ENCODE data around the gene HTT. TPM values are rescaled to one million over a fixed set of nuclear protein-coding genes. Genes with fewer than 3 reads are reported as not detected.

Gene HTT
- total and polyA plus RNA-seq, 2 of the 8 experiments (the other 6 are each of a cell fraction or from before 2014, with no cell fraction given): 24.0 to 71.0 TPM

DNA sequence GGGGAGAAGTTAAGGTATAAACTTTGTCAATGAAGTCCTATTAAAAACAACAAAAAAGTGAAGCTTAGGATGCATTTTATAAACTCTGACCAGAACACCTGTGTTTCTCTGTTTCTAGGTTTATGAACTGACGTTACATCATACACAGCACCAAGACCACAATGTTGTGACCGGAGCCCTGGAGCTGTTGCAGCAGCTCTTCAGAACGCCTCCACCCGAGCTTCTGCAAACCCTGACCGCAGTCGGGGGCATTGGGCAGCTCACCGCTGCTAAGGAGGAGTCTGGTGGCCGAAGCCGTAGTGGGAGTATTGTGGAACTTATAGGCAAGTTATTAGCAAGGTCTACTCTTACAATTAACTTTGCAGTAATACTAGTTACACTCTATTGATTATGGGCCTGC, 46.6 kb downstream of the HTT start:
- no peak overlapping the region for H2AFZ ChIP-seq (ENCODE audit: low read length)
- 90% methylated on average over 9 of the region's 9 CpGs; no CpG with 5 or more reads in 1 of the 2 experiments for WGBS, 2 experiments (ENCODE audit: extremely low coverage in 1 of 2, insufficient coverage in 1 of 2, insufficient read length in 1 of 2, insufficient replicate concordance in 2 of 2, low coverage in 1 of 2, low lambda C conversion rate in 2 of 2, missing lambda C conversion rate in 1 of 2)
- H3K27ac ChIP-seq (ENCODE audit: low read depth, low read length): no peak overlapping the region

More for the DNA sequence above, 46.6 kb downstream of the HTT start:
- Histone ChIP-seq H3K36me3 (ENCODE audit: control insufficient read depth in 2 of 4, insufficient read depth in 4 of 4, low read length in 3 of 4) (peaks cover 10 to 54% (median 24%) of the 10 kb centered on the region in 4 experiments; a peak in 7 of 8 replicates), H3K4me1 (replicated peaks in 1 of 4; ENCODE audit: control insufficient read depth in 3 of 4, insufficient read depth in 4 of 4, low read length in 3 of 4) (no peaks in the 10 kb centered on the region), H3K4me2 (ENCODE audit: insufficient read depth in 1 of 2, low read depth in 2 of 2, low read length in 2 of 2) (no peak overlapping the region), H3K27me3 (replicated peaks in 1 of 4; ENCODE audit: control insufficient read depth in 3 of 4, extremely low read depth in 1 of 4, insufficient read depth in 3 of 4, low read length in 3 of 4) (no peaks in the 10 kb centered on the region), H2BK15ac (ENCODE audit: low read length) (no peak overlapping the region), H3K18ac (ENCODE audit: extremely low read depth, low read length) (no peak overlapping the region), H2BK12ac (ENCODE audit: low read depth, low read length) (no peak overlapping the region), H2BK120ac (replicated peaks; ENCODE audit: low read depth, low read length) (no peak overlapping the region), H4K20me1 (replicated peaks in 1 of 2; ENCODE audit: control insufficient read depth in 1 of 2, insufficient read depth in 2 of 2, low read length in 2 of 2) (peaks cover 0 to 11% of the 10 kb centered on the region in 2 experiments), H3K79me2 (ENCODE audit: control insufficient read depth in 1 of 2, insufficient read depth in 2 of 2, low read length in 2 of 2) (no peaks in the 10 kb centered on the region), H4K5ac (ENCODE audit: insufficient read length, low read depth, low read length) (no peak overlapping the region), H3K14ac (ENCODE audit: insufficient read length) (no peak overlapping the region), H3K23me2 (ENCODE audit: low read depth, low read length) (no peaks in the 10 kb centered on the region), H3K23ac (ENCODE audit: insufficient read length) (no peak overlapping the region), H4K91ac (replicated peaks; ENCODE audit: insufficient read length, low read length) (no peak overlapping the region), H3K79me1 (ENCODE audit: low read depth, low read length) (no peaks in the 10 kb centered on the region), H3K9ac (replicated peaks in 1 of 4; ENCODE audit: extremely low read depth in 1 of 4, low read depth in 3 of 4, low read length in 3 of 4) (no peak overlapping the region), H4K8ac (ENCODE audit: extremely low read depth, insufficient read depth, low read length) (no peak overlapping the region), H2BK5ac (ENCODE audit: low read depth, low read length) (no peak overlapping the region), H2AK5ac (ENCODE audit: low read depth, low read length) (no peak overlapping the region), H3K9me3 (ENCODE audit: insufficient read depth in 2 of 2, low read depth in 1 of 2, low read length in 1 of 2) (no peaks in the 10 kb centered on the region), H3K4ac (replicated peaks; ENCODE audit: insufficient read length, low read depth, low read length) (no peak overlapping the region), H3K4me3 (ENCODE audit: extremely low read depth in 1 of 4, insufficient read depth in 2 of 4, low read depth in 3 of 4, low read length in 4 of 4) (no peak overlapping the region), H2BK20ac (ENCODE audit: low read length) (no peak overlapping the region), H3K56ac (replicated peaks; ENCODE audit: insufficient read length, low read depth, low read length) (no peak overlapping the region)
- DNase-seq (ENCODE audit: low read depth in 1 of 2, low spot score in 2 of 2): no peak
- no peak for TF ChIP-seq MAFK (IDR thresholded peaks at IDR 0.05; ENCODE audit: low read depth, low read length)
- no peak for TF ChIP-seq TEAD4 (IDR thresholded peaks at IDR 0.05; ENCODE audit: low read depth, low read length)
- no peak for TF ChIP-seq SRF (IDR thresholded peaks at IDR 0.05; ENCODE audit: low read depth, low read length)
- no peak for TF ChIP-seq RAD21 (IDR thresholded peaks at IDR 0.05 in 1 of 2, conservative IDR thresholded peaks at IDR 0.05 in 1 of 2; ENCODE audit: low read depth in 2 of 2, low read length in 2 of 2)
- TF ChIP-seq EZH2 (IDR thresholded peaks at IDR 0.05; ENCODE audit: low read depth, low read length, severe bottlenecking): no peak
- no peak for TF ChIP-seq CREB1 (IDR thresholded peaks at IDR 0.05)
- TF ChIP-seq KDM1A (IDR thresholded peaks at IDR 0.05; ENCODE audit: borderline replicate concordance, low read length): no peak
- TF ChIP-seq SP2 (IDR thresholded peaks at IDR 0.05; ENCODE audit: low read length): no peak
- TF ChIP-seq SIX5 (IDR thresholded peaks at IDR 0.05; ENCODE audit: low read depth, low read length): no peak
- TF ChIP-seq, protein P1, sequence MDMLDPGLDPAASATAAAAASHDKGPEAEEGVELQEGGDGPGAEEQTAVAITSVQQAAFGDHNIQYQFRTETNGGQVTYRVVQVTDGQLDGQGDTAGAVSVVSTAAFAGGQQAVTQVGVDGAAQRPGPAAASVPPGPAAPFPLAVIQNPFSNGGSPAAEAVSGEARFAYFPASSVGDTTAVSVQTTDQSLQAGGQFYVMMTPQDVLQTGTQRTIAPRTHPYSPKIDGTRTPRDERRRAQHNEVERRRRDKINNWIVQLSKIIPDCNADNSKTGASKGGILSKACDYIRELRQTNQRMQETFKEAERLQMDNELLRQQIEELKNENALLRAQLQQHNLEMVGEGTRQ (IDR thresholded peaks at IDR 0.05; ENCODE audit: low read length): no peak
- no peak for FAIRE-seq
- ChIA-PET CTCF (ENCODE audit: partially characterized antibody) (interaction anchor here (1.2 to 1.8 kb wide), 3 partner anchors 12 to 14 kb away, joined by 4 to 7 read pairs (median 4); no protein-coding TSS in a partner anchor), POLR2A (ENCODE audit: partially characterized antibody) (interaction anchor here (0.6 kb wide), 1 partner anchor 81 kb away, joined by 4 read pairs; no protein-coding TSS in a partner anchor)
